Upper lobe of left lung (tissue), 4 donors: ENCODE data around the gene FAM237B.

Source experiments
- CTCF ChIP-seq, 6 experiments: fragments of 450-650 bp in 4 of 6; fragments of 200-600 bp in 2 of 6; sonication (generic) in 2 of 6; IDR thresholded peaks; one replicate each; pipeline ENCODE4 v1.5.1; 2016 to 2019; ENCODE audit warnings: antibody characterized with exemption in 6 of 6
- POLR2A ChIP-seq, 4 donors: fragments of 450-650 bp; IDR thresholded peaks; one replicate each; pipeline ENCODE4 v1.5.1; 2016 to 2017; ENCODE audit warnings: antibody characterized with exemption in 4 of 4, mild to moderate bottlenecking in 2 of 4

GRCh38 chr7:90311175-90311574 lies 9.9 kb downstream of the FAM237B start:
- TF ChIP-seq CTCF (IDR thresholded peaks at IDR 0.05), result no peak
- no peak for TF ChIP-seq POLR2A (IDR thresholded peaks at IDR 0.05)
